Measurements from ENCODE around the gene GUCD1.

DNA sequence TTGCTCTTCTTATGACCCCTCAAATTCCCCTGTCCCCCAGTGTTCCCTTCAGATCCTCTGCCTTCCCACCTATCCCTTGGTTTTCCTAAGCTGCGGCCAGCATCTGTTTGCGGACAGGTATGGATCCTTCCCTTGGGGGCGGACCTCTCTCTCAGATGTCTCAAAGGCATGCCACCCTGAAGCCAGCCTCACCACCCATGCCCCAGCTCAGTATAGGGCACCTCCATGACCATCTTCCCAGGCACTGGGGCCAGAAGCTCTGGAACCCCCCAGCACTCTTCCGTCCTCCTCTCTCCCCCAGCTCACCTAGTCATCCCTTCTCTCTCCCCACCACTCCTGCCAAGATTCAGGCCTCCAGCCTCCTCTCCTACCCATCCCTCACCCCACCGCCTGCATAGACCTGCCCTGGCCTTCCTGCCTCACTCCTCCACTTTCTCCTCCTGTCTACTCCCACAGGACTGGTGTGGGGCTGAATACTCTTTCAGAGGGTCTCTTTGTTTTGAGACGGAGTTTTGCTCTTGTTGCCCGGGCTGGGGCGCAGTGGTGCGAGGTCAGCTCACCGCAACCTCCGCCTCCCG, 35.7 kb upstream of the GUCD1 start:
- TF ChIP-seq, protein P1, sequence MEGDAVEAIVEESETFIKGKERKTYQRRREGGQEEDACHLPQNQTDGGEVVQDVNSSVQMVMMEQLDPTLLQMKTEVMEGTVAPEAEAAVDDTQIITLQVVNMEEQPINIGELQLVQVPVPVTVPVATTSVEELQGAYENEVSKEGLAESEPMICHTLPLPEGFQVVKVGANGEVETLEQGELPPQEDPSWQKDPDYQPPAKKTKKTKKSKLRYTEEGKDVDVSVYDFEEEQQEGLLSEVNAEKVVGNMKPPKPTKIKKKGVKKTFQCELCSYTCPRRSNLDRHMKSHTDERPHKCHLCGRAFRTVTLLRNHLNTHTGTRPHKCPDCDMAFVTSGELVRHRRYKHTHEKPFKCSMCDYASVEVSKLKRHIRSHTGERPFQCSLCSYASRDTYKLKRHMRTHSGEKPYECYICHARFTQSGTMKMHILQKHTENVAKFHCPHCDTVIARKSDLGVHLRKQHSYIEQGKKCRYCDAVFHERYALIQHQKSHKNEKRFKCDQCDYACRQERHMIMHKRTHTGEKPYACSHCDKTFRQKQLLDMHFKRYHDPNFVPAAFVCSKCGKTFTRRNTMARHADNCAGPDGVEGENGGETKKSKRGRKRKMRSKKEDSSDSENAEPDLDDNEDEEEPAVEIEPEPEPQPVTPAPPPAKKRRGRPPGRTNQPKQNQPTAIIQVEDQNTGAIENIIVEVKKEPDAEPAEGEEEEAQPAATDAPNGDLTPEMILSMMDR (conservative IDR thresholded peaks at IDR 0.05): no peak
- no peak for TF ChIP-seq ZFX (IDR thresholded peaks at IDR 0.05)

Data from C4-2B (cell line).